CD14-positive monocyte (primary cell): ENCODE measurements around the gene CUX1. TPM values are rescaled to one million over a fixed set of nuclear protein-coding genes. Genes with fewer than 3 reads are reported as not detected.

Source experiments
- DNase-seq, 3 donors: peaks; one replicate each; pipeline ENCODE4 v3.0.0-alpha.2; 2011 to 2022
- H2AFZ ChIP-seq: 2 replicates; pipeline ENCODE4 v1.6.0; 2012; ENCODE audit warnings: mild to moderate bottlenecking, low read depth, low read length, inconsistent platforms; ENCODE audit not compliant: insufficient read depth, poor library complexity, severe bottlenecking
- H3K27ac ChIP-seq, 2 donors: 1 replicate in 1 of 2; 2 replicates in 1 of 2; pipeline ENCODE4 v1.5.1; 2012 to 2013; ENCODE audit warnings: low read length in 2 of 2, control low read depth in 1 of 2, inconsistent platforms in 1 of 2, low read depth in 1 of 2, mild to moderate bottlenecking in 1 of 2
- H3K27me3 ChIP-seq, 2 donors: one replicate each; pipeline versions ENCODE4 v1.6.0 to v1.6.1; 2011 to 2013; ENCODE audit warnings: low read length in 2 of 2; ENCODE audit not compliant: control insufficient read depth in 2 of 2, insufficient read depth in 2 of 2
- H3K36me3 ChIP-seq, 2 donors: replicated peaks in 1 of 2; 1 replicate in 1 of 2; 2 replicates in 1 of 2; pipeline versions ENCODE4 v1.5.1 to v1.6.1; 2012 to 2013; ENCODE audit warnings: low read length in 2 of 2, control low read depth in 1 of 2, inconsistent platforms in 1 of 2, mild to moderate bottlenecking in 1 of 2; ENCODE audit not compliant: insufficient read depth in 2 of 2, control insufficient read depth in 1 of 2
- H3K4me1 ChIP-seq, 2 donors: 1 replicate in 1 of 2; 2 replicates in 1 of 2; pipeline versions ENCODE4 v1.5.1 to v1.6.1; 2012 to 2013; ENCODE audit warnings: low read length in 2 of 2, control low read depth in 1 of 2, inconsistent platforms in 1 of 2, mild to moderate bottlenecking in 1 of 2, moderate library complexity in 1 of 2; ENCODE audit not compliant: insufficient read depth in 2 of 2, control insufficient read depth in 1 of 2
- H3K4me2 ChIP-seq: replicated peaks from 2 replicates; pipeline ENCODE3; 2012; ENCODE audit warnings: low read length, moderate library complexity, mild to moderate bottlenecking; ENCODE audit not compliant: poor library complexity, severe bottlenecking; ENCODE audit errors: extremely low read depth
- H3K4me3 ChIP-seq, 3 experiments: fragments of 200-600 bp in 1 of 3; sonication (generic) in 1 of 3; replicated peaks in 1 of 3; 1 replicate in 2 of 3; 2 replicates in 1 of 3; pipeline ENCODE4 v1.5.1; 2011 to 2013; ENCODE audit warnings: low read length in 3 of 3, mild to moderate bottlenecking in 3 of 3, control low read depth in 2 of 3, low read depth in 2 of 3, inconsistent platforms in 1 of 3, moderate library complexity in 1 of 3
- H3K79me2 ChIP-seq: 2 replicates; pipeline ENCODE4 v1.6.0; 2012; ENCODE audit warnings: mild to moderate bottlenecking, control low read depth, inconsistent platforms, low read length, moderate library complexity; ENCODE audit not compliant: insufficient read depth
- H3K9ac ChIP-seq: 2 replicates; pipeline ENCODE4 v1.6.0; 2017; ENCODE audit warnings: low read length, mild to moderate bottlenecking; ENCODE audit not compliant: insufficient read depth, poor library complexity, severe bottlenecking
- H3K9me3 ChIP-seq, 2 donors: replicated peaks in 1 of 2; 1 replicate in 1 of 2; 2 replicates in 1 of 2; pipeline versions ENCODE4 v1.5.1 to v1.6.1; 2012 to 2013; ENCODE audit warnings: low read length in 2 of 2, control low read depth in 1 of 2; ENCODE audit not compliant: control insufficient read depth in 1 of 2, insufficient read depth in 1 of 2
- H4K20me1 ChIP-seq: 2 replicates; pipeline ENCODE4 v1.6.0; 2012; ENCODE audit warnings: mild to moderate bottlenecking, low read length, control low read depth, moderate library complexity; ENCODE audit not compliant: insufficient read depth
- H3K27ac Mint-ChIP-seq, 7 donors: one replicate each; pipeline ENCODE4 v1.8.0; 2020; ENCODE audit warnings: mild to moderate bottlenecking in 7 of 7, mixed read lengths in 7 of 7, moderate library complexity in 6 of 7, inconsistent platforms in 2 of 7
- H3K27me3 Mint-ChIP-seq, 3 donors: one replicate each; pipeline ENCODE4 v1.8.0; 2021 to 2022; ENCODE audit warnings: low read depth in 3 of 3, mild to moderate bottlenecking in 3 of 3, mixed read lengths in 3 of 3, moderate library complexity in 3 of 3, inconsistent platforms in 1 of 3
- H3K36me3 Mint-ChIP-seq, 2 donors: one replicate each; pipeline ENCODE4 v1.8.0; 2020; ENCODE audit warnings: mixed read lengths in 2 of 2, inconsistent platforms in 1 of 2, mild to moderate bottlenecking in 1 of 2
- H3K4me1 Mint-ChIP-seq: one replicate; pipeline ENCODE4 v1.8.0; 2020; ENCODE audit warnings: mild to moderate bottlenecking, mixed read lengths
- H3K4me3 Mint-ChIP-seq, 2 donors: one replicate each; pipeline ENCODE4 v1.8.0; 2020; ENCODE audit warnings: mild to moderate bottlenecking in 2 of 2, mixed read lengths in 2 of 2, moderate library complexity in 1 of 2
- H3K9me3 Mint-ChIP-seq, 7 donors: one replicate each; pipeline ENCODE4 v1.8.0; 2020 to 2022; ENCODE audit warnings: mixed read lengths in 7 of 7, mild to moderate bottlenecking in 6 of 7, moderate library complexity in 6 of 7, inconsistent platforms in 2 of 7
- CTCF ChIP-seq: fragments of 200-600 bp; IDR thresholded peaks from one replicate; pipeline ENCODE4 v1.8.0; 2022; ENCODE audit warnings: antibody characterized with exemption, mild to moderate bottlenecking
- WGBS: methylation state at CpG from one replicate; pipeline ENCODE4 v1.1.5; 2013; ENCODE audit warnings: missing lambda C conversion rate; ENCODE audit not compliant: insufficient coverage; 5-methylcytosine and 5-hydroxymethylcytosine counted together
- intact Hi-C, 2 donors: fragments of 100-400 bp; cut with micrococcal nuclease; formaldehyde crosslinking; loops; one replicate each; pipeline versions ENCODE4 v1.15.0 to v1.15.1; 2023
- polyA plus RNA-seq, 3 donors: library from polyadenylated mRNA; depleted of rRNA in 1 of 3; unstranded in 2 of 3; stranded (reverse) in 1 of 3; fragments of 300-500 nt in 2 of 3; fragments of >200 nt in 1 of 3; fragmentation: Illumina TruSeq in 2 of 3; gene quantifications; 1 replicate in 2 of 3; 2 replicates in 1 of 3; pipeline ENCODE4 v1.2.3, GENCODE V29; 2012 to 2021

Gene CUX1
- polyA plus RNA-seq, 3 donors: 17.6 to 38.0 (median 28.0) TPM

DNA sequence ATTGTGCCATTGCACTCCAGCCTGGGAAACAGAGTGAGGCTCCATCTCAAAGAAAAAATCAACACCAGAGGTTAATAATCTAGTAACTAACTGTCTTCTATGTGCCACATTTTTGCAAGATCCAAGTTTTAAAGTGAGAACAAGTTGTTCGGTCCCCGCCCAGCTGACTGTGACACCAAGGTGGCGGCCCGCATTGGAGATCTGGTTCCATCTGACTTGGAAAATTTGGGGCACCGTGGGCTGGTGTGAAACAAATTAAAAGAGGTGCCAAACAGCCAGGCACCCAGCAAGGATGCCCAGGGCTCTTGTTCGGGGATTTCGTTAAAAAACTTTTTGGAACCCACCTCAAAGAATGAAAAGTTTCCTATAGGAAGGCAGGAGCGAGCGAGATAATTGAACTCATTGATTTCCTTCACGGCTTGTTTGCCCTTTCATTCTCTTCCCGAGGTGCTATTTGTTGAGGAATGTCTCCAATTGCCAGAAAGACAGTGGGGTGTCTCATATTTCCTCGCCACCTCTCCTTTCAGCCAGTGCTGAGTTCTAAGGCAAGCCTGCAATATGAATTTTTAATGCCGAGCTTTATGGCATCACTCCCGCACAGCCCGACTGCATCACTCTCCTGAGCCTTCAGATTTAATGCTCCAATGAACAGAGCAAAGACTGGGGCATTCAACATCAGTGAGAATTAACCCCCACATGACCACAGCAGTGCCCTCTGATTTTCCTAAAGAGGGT lies 312.4 kb downstream of the CUX1 start:
- no peak overlapping the region for H3K4me3 Mint-ChIP-seq
- 91% methylated on average over 14 of the region's 15 CpGs for WGBS

GRCh38 chr7:102132209-102132752 lies 314.9 kb downstream of the CUX1 start:
- peak overlapping the region; percentile 73 to 85 for H3K4me3 Mint-ChIP-seq
- WGBS: 0% methylated on average over 5 of the region's 18 CpGs

More for the DNA sequence above, 312.4 kb downstream of the CUX1 start:
- Histone ChIP-seq H3K4me1 (peaks cover 17 to 18% of the 10 kb centered on the region in 2 donors), H3K27me3 (no peaks in the 10 kb centered on the region), H2AFZ (no peak overlapping the region), H3K4me2 (no peak overlapping the region), H3K9ac (no peak overlapping the region), H3K79me2 (no peaks in the 10 kb centered on the region), H3K36me3 (peaks cover 18 to 53% of the 10 kb centered on the region in 2 donors), H3K4me3 (no peak overlapping the region), H3K27ac (no peak overlapping the region), H3K9me3 (no peaks in the 10 kb centered on the region), H4K20me1 (no peaks in the 10 kb centered on the region)
- intact Hi-C loops: no loop called here
- peak overlapping the region in 1 of 7 donors; percentile 3 for H3K27ac Mint-ChIP-seq
- peaks cover 0 to 2% (median 0%) of the 10 kb centered on the region in 3 donors for H3K27me3 Mint-ChIP-seq
- no peak for TF ChIP-seq CTCF
- H3K4me1 Mint-ChIP-seq: peaks cover 19% of the 10 kb centered on the region
- DNase-seq: no peak
- no peaks in the 10 kb centered on the region for H3K9me3 Mint-ChIP-seq
- H3K36me3 Mint-ChIP-seq: peaks cover 40 to 71% of the 10 kb centered on the region in 2 donors

More at GRCh38 chr7:102132209-102132752, 314.9 kb downstream of the CUX1 start:
- Histone ChIP-seq H3K36me3 (peaks cover 14 to 50% of the 10 kb centered on the region in 2 donors), H3K27me3 (no peaks in the 10 kb centered on the region), H3K9ac (peak overlapping the region; percentile 9), H3K4me1 (peaks cover 17 to 18% of the 10 kb centered on the region in 2 donors), H3K27ac (peak overlapping the region; percentile 72 to 73), H2AFZ (no peak overlapping the region), H3K9me3 (no peaks in the 10 kb centered on the region), H3K79me2 (no peaks in the 10 kb centered on the region), H3K4me2 (peak overlapping the region; percentile 45), H4K20me1 (no peaks in the 10 kb centered on the region), H3K4me3 (peak overlapping the region in 1 of 3 experiments; percentile 38)
- no peak for TF ChIP-seq CTCF
- Mint-ChIP-seq H3K36me3 (peaks cover 33 to 69% of the 10 kb centered on the region in 2 donors), H3K27me3 (no peaks in the 10 kb centered on the region), H3K4me1 (peaks cover 19% of the 10 kb centered on the region), H3K27ac (peak overlapping the region; percentile 85 to 96 (median 93)), H3K9me3 (no peaks in the 10 kb centered on the region)
- peak; percentile 84 to 98 (median 85) for DNase-seq
- intact Hi-C loops: no loop called here
